NCI-H187 treated with DMSO at 0.1 percent for 48 hours (cell line): ENCODE data around the gene SERTAD3.
"Not testable (repeated sequence)": the region's sequence is repeated elsewhere in the genome, so short reads cannot be mapped to it uniquely, and the experiment has no call there.

Source experiments
- DNase-seq: peaks from one replicate; lab custom pipeline; 2025; lab: John Stamatoyannopoulos, UW

SERTAD3 gene

GRCh38 chr19:40444000-40444824 lies at the start of gene SERTAD3:
Gene SERTAD3, minus strand, starts transcription at chr19:40444335. Its CDS starts 2,255 bp downstream, at chr19:40442080.
- DNase-seq: peak; percentile 83

GRCh38 chr19:40493778-40494177 lies 49.6 kb upstream of the SERTAD3 start:
- DNase-seq: no peak

- no peak for DNase-seq
Measured at GRCh38 chr19:40492274-40492673, 48.1 kb upstream of the SERTAD3 start.

GRCh38 chr19:40489882-40490230 lies 45.7 kb upstream of the SERTAD3 start:
- DNase-seq: no peak

- DNase-seq: no peak
Measured at GRCh38 chr19:40486017-40486416, 41.9 kb upstream of the SERTAD3 start.

- DNase-seq: not testable (repeated sequence)
Measured at GRCh38 chr19:40475878-40476644, 31.9 kb upstream of the SERTAD3 start.

- no peak for DNase-seq
Measured at GRCh38 chr19:40474737-40475136, 30.6 kb upstream of the SERTAD3 start.

- no peak for DNase-seq
Measured at GRCh38 chr19:40472516-40472915, 28.4 kb upstream of the SERTAD3 start.

GRCh38 chr19:40471111-40471510 lies 27.0 kb upstream of the SERTAD3 start:
- no peak for DNase-seq

GRCh38 chr19:40469011-40469410 lies 24.9 kb upstream of the SERTAD3 start:
- no peak for DNase-seq

- DNase-seq: no peak
Measured at GRCh38 chr19:40466985-40467734, 23.0 kb upstream of the SERTAD3 start, which contains the start of gene SPTBN4. Gene SPTBN4, plus strand, starts transcription at chr19:40467001. Its CDS starts 5,621 bp downstream, at chr19:40472622.

- no peak for DNase-seq
Measured at GRCh38 chr19:40466219-40466984, 22.3 kb upstream of the SERTAD3 start.

- peak; percentile 93 for DNase-seq
Measured at GRCh38 chr19:40465557-40466218, 21.6 kb upstream of the SERTAD3 start, which contains the start of gene BLVRB. Gene BLVRB, minus strand, starts transcription at chr19:40465745. Its CDS starts 57 bp downstream, at chr19:40465688.

GRCh38 chr19:40465025-40465556 lies 21.0 kb upstream of the SERTAD3 start:
- DNase-seq: no peak

- no peak for DNase-seq
Measured at GRCh38 chr19:40464059-40465024, 20.2 kb upstream of the SERTAD3 start.

- DNase-seq: not testable (repeated sequence)
Measured at GRCh38 chr19:40463587-40464037, 19.5 kb upstream of the SERTAD3 start.

- DNase-seq: no peak
Measured at GRCh38 chr19:40461669-40462221, 17.6 kb upstream of the SERTAD3 start.

- no peak for DNase-seq
Measured at GRCh38 chr19:40460185-40460584, 16.1 kb upstream of the SERTAD3 start.

GRCh38 chr19:40458597-40458974 lies 14.5 kb upstream of the SERTAD3 start:
- DNase-seq: no peak
